PC-3 (cell line): ENCODE measurements around the gene ZMYND11.

Experiments used
- EZH2phosphoT487 ChIP-seq: fragments of 300-600 bp; sonication (generic); IDR thresholded peaks from 2 replicates; pipeline ENCODE4 v1.6.1; 2018; ENCODE audit warnings: mild to moderate bottlenecking, antibody characterized with exemption, low read length, borderline replicate concordance
- TF ChIP-seq, protein P1 (sequence below): fragments of 300-600 bp; sonication (generic); conservative IDR thresholded peaks from 2 replicates; pipeline ENCODE4 v1.5.1; 2017; ENCODE audit warnings: antibody characterized with exemption, low read depth, mild to moderate bottlenecking, low read length

DNA sequence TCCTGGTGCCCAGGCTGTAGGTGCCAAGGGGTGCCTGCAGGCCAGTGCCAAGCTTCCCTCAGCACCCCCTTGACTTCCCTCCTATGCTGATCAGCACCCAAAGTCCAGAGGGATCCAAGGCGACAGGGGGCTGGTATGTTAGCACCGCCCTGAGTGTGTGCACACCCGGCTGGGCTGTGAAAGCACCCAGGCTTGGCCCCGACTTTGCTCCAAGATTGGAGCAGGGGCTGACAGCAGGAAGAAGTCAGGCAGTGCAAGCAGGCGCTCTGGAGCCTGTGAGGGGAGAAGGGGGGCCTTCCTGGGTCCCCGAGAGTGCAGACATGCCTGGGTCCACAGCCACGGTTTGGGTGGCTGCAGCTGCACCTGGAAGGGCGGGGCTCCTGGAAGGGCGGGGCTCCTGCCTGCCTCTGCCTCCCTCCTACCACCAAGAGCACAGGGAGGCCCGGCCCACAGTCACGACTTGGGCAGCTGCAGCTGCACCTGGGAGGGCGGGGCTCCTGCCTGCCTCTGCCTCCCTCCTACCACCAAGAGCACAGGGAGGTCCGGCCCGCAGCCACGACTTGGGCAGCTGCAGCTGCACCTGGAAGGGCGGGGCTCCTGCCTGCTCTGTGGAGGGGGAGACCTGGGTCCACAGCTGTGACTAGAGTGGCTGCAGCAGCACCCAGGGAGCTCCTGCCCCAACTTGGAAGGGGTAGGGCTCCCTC is 30.2 kb upstream of the ZMYND11 start:
- TF ChIP-seq, protein P1, sequence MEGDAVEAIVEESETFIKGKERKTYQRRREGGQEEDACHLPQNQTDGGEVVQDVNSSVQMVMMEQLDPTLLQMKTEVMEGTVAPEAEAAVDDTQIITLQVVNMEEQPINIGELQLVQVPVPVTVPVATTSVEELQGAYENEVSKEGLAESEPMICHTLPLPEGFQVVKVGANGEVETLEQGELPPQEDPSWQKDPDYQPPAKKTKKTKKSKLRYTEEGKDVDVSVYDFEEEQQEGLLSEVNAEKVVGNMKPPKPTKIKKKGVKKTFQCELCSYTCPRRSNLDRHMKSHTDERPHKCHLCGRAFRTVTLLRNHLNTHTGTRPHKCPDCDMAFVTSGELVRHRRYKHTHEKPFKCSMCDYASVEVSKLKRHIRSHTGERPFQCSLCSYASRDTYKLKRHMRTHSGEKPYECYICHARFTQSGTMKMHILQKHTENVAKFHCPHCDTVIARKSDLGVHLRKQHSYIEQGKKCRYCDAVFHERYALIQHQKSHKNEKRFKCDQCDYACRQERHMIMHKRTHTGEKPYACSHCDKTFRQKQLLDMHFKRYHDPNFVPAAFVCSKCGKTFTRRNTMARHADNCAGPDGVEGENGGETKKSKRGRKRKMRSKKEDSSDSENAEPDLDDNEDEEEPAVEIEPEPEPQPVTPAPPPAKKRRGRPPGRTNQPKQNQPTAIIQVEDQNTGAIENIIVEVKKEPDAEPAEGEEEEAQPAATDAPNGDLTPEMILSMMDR, result no peak
- TF ChIP-seq EZH2phosphoT487, result no peak
